ENCODE measurements around the gene GALK1. TPM values are rescaled to one million over a fixed set of nuclear protein-coding genes. Genes with fewer than 3 reads are reported as not detected.

Gene GALK1
- total RNA-seq, 2 experiments from 2014 or later, result 42.2 to 44.3 TPM

- ChIA-PET CTCF (interaction anchor here (0.6 to 5.1 kb wide), 5 partner anchors 9 to 424 kb away, joined by 3 to 28 read pairs (median 8); partner anchors contain the start of gene GALK1), POLR2A (interaction anchor here (0.6 to 5.3 kb wide), 5 partner anchors 9 to 20 kb away, joined by 3 to 36 read pairs (median 3); partner anchors contain the start of gene GALK1)
Observed at GRCh38 chr17:75773808-75774470, 8.9 kb upstream of the GALK1 start.

GRCh38 chr17:75773121-75773807 is 8.3 kb upstream of the GALK1 start:
- ChIA-PET POLR2A (interaction anchor here (0.8 to 1.4 kb wide), 4 partner anchors 9 to 20 kb away, joined by 3 to 5 read pairs (median 3); no protein-coding TSS in a partner anchor), CTCF (interaction anchor here (0.6 to 5.1 kb wide), 4 partner anchors 9 to 423 kb away, joined by 3 to 28 read pairs (median 6); partner anchors contain the start of gene GALK1)

DNA sequence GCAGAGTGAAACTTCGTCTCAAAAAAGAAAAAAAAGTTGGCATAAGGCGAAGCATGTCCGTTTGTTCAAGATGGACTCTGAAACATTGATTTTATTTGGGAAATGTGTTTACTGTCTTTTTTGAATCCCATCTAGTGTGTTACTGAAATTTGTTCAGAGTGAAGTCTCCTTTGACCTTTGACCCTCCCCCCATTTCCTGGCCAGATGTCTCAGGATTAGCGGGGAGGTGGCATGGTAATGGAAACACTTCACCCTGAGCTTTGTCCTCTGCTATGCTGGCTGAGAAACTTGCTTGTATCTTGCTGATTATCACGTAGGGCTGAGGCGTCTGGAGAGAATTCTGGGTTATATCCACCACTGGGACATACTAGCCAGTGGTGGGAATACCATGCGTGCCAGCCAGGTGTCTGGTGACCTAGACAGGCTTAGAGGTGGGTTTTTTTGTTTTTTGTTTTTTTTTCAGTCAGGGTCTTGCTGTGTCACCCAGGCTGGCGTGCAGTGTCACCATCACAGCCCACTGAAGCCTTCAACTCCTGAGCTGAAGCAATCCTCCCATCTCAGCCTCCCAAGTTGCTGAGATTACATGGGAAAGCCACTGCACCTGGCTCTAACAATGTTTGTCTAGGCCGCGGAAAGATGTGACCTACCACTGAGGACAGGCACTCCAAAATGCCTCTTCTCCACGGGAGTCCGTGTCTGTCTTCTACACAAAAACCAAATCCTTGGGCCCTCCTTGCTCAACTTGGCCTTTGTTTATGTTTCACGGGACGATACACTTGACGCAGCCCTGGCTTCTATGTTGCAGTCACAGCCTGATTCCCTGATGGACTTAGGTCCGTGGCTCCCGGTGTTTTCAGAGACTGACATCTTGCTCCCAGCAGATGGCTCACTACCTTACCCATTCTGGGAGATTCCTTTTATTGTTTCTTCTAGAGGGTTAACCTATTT is 6.6 kb upstream of the GALK1 start:
- CTCF ChIA-PET, result interaction anchor here (1.6 to 5.1 kb wide), 3 partner anchors 7 to 18 kb away, joined by 4 to 28 read pairs (median 8); partner anchors contain the start of gene GALK1
- POLR2A ChIA-PET, result interaction anchor here (0.8 kb wide), 1 partner anchor 10 kb away, joined by 3 read pairs; no protein-coding TSS in a partner anchor

- CTCF ChIA-PET, result interaction anchor here (0.9 kb wide), 1 partner anchor 137 kb away, joined by 3 read pairs; the partner anchor contains the start of gene SMIM5
- POLR2A ChIA-PET, result no interaction called here
Observed at GRCh38 chr17:75769536-75769935, 4.5 kb upstream of the GALK1 start.

GRCh38 chr17:75767881-75768280 is 2.9 kb upstream of the GALK1 start:
- ChIA-PET POLR2A (no interaction called here), CTCF (interaction anchor here (0.6 to 0.8 kb wide), 2 partner anchors 10 to 132 kb away, joined by 3 to 4 read pairs; no protein-coding TSS in a partner anchor)

DNA sequence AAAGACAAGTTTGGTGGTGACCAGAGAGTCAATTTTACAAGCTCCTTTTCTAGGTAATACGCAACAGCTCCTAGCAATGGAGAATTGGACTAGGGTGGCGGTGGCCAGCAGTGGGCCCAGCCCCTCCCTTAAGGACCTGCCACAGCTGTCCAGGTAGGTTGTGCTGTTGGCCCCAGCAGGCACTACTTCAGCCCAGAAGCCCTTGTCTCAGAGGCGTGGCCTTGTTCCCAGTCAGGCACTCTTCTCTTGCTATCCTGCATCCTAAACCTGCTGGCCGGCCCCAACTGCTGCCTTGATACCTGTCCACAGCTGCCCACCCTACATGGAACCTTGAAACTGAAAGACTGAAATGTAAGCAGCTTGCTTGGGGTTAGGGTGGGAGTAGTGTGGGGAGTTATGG is 989 bp upstream of the GALK1 start:
- CTCF ChIA-PET, result interaction anchor here (1.1 to 4.2 kb wide), 8 partner anchors 8 to 133 kb away, joined by 3 to 37 read pairs (median 10); partner anchors contain the start of genes SMIM5 and UNK
- POLR2A ChIA-PET, result interaction anchor here (1.1 to 3.1 kb wide), 2 partner anchors 11 to 90 kb away, joined by 5 to 36 read pairs; partner anchors contain the start of gene WBP2

- CTCF ChIA-PET, result interaction anchor here (0.5 to 4.2 kb wide), 11 partner anchors 10 to 588 kb away, joined by 3 to 37 read pairs (median 8); partner anchors contain the start of genes SMIM5, UNK and WBP2
- POLR2A ChIA-PET, result interaction anchor here (0.9 to 3.1 kb wide), 6 partner anchors 9 to 59 kb away, joined by 3 to 36 read pairs (median 6); partner anchors contain the start of gene UNK
Observed at GRCh38 chr17:75764417-75764710, 628 bp downstream of the GALK1 start.

DNA sequence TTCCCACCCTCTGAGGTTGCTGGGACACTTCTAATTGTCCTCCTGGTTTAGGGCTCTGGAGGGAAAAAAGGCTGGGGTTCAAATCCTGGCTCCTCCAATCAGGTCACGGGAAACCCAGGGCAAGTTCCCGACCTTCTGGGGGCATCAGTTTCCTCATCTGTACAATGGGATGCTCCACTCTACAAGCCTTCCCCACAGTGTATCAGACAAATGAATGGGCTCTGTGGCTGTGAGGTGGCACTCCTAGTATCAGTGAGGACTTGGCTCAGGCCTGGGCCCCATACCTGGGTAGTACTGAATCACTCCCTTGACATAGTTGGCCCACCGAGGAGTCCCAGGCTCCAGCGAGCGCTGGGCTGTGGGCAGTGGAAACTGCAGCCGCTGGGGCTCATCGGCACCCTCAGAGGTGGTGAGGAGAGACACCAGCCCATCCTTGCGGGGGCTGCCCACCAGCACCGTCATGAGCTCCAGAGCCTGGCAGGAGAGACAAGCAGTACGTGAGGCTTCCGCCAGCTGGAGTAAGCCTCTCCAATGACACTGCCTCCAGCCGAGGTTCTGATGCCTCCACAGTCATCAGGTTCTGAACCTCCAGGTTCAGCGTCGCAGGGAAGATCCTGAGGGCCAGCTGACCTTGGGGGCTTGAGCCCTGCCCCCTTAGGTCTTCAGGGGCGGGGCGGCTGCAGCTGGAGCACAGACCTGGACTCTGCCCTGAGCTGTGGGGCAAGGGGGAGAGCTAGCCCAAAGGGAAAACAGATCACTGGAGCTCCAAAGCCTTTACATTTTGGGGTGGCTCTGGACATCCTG is 1.2 kb downstream of the GALK1 start:
- CTCF ChIA-PET, result interaction anchor here (0.5 to 4.2 kb wide), 11 partner anchors 10 to 588 kb away, joined by 3 to 37 read pairs (median 8); partner anchors contain the start of genes UNK and WBP2
- POLR2A ChIA-PET, result interaction anchor here (0.6 to 3.1 kb wide), 7 partner anchors 9 to 332 kb away, joined by 3 to 36 read pairs (median 5); partner anchors contain the start of gene UNK

- CTCF ChIA-PET, result interaction anchor here (1.1 to 4.2 kb wide), 6 partner anchors 9 to 92 kb away, joined by 3 to 37 read pairs (median 10); partner anchors contain the start of gene WBP2
- POLR2A ChIA-PET, result interaction anchor here (0.6 to 1.2 kb wide), 3 partner anchors 21 to 631 kb away, joined by 3 to 8 read pairs (median 5); partner anchors contain the start of gene UNK
Observed at GRCh38 chr17:75763269-75763607, 1.8 kb downstream of the GALK1 start.

GRCh38 chr17:75762513-75763268 is 2.3 kb downstream of the GALK1 start:
- CTCF ChIA-PET, result interaction anchor here (0.7 to 4.2 kb wide), 11 partner anchors 9 to 217 kb away, joined by 3 to 37 read pairs (median 4); partner anchors contain the start of gene WBP2
- POLR2A ChIA-PET, result interaction anchor here (0.6 to 1.3 kb wide), 2 partner anchors 17 to 630 kb away, joined by 4 to 8 read pairs; a partner anchor contains a TSS

DNA sequence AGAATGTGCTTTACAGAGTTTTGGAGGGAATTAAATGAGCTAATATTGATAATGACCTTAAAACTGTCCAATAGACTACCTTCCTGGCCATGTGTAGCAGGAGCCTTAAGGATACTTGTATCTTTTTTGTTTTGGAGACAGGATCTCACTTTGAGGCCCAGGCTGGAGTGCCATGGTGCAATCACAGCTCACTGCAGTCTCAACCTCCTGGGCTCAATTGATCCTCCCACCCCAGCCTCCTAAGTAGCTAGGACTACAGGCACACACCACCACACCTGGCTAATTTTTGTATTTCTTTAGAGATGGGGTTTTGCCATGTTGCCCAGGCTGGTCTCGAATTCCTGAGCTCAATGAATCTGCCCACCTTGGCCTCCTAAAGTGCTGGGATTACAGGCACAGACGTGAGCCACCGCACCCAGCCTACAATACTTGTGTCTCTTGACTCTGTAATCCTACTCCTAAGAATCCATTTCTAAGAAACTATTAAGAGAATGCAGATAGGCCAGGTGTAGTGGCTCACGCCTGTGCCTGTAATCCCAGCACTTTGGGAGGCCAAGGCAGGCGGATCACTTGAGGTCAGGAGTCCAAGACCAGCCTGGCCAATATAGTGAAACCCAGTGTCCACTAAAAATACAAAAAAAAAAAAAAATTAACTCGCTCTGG is 4.9 kb downstream of the GALK1 start:
- POLR2A ChIA-PET, result interaction anchor here (0.6 to 1.2 kb wide), 3 partner anchors 16 to 39 kb away, joined by 3 to 7 read pairs (median 3); no protein-coding TSS in a partner anchor

GRCh38 chr17:75759457-75759856 is 5.5 kb downstream of the GALK1 start:
- CTCF ChIA-PET, result interaction anchor here (0.7 to 1.1 kb wide), 3 partner anchors 9 to 86 kb away, joined by 3 to 4 read pairs (median 3); no protein-coding TSS in a partner anchor
- POLR2A ChIA-PET, result interaction anchor here (0.6 to 1.2 kb wide), 3 partner anchors 17 to 39 kb away, joined by 3 to 7 read pairs (median 3); no protein-coding TSS in a partner anchor

More for the DNA sequence above, 4.9 kb downstream of the GALK1 start:
- CTCF ChIA-PET, result interaction anchor here (0.9 to 1.1 kb wide), 2 partner anchors 10 to 37 kb away, joined by 3 to 4 read pairs; no protein-coding TSS in a partner anchor

GRCh38 chr17:75758131-75758905 is 6.7 kb downstream of the GALK1 start:
- POLR2A ChIA-PET, result no interaction called here
- CTCF ChIA-PET, result interaction anchor here (0.7 to 1.4 kb wide), 2 partner anchors 11 to 85 kb away, joined by 3 to 4 read pairs; no protein-coding TSS in a partner anchor

DNA sequence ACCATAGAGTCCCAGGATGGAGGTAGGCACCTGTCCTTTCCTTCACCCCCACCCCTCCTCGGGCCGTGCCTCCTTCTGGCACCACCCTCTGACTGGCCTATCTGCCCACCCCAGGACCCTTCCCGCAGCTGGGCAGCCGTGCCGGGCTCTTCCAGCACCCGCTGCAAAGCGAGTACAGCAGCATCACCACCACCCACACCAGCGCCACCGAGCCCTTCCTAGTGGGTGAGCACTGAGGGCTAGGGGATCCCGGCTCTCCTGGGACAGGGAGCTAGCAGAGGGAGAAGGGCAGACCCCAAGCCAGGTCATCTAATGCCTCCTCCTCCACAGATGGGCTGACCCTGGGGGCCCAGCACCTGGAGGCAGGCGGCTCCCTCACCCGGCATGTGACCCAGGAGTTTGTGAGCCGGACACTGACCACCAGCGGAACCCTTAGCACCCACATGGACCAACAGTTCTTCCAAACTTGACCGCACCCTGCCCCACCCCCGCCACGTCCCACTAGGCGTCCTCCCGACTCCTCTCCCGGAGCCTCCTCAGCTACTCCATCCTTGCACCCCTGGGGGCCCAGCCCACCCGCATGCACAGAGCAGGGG is 7.8 kb downstream of the GALK1 start:
- POLR2A ChIA-PET, result no interaction called here
- CTCF ChIA-PET, result interaction anchor here (0.5 to 1.4 kb wide), 2 partner anchors 10 to 149 kb away, joined by 3 to 4 read pairs; no protein-coding TSS in a partner anchor
